ENCODE results near the gene TUFT1. TPM values are rescaled to one million over a fixed set of nuclear protein-coding genes. Genes with fewer than 3 reads are reported as not detected.

The TUFT1 gene
- polyA plus RNA-seq, 2 of the 4 experiments (the other 2 are of a cell fraction): 21.1 to 27.5 TPM

DNA sequence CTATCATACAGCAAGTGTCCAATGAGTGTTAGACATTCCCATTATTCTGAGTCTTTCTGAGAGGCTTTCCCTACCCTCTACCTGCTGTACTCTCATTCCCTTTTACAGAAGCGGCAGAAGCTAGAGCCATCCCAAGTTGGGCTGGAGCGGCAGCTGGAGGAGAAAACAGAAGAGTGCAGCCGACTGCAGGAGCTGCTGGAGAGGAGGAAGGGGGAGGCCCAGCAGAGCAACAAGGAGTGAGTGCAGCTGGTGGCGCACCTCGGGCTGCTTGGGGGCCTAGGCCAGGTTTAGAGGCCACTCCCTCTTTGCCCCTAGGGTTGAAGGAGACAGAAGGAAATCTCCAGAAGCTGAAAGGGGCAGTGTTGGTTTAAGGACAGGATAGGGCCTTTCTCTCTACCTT is 16.8 kb upstream of the TUFT1 start:
- H3K4me2 ChIP-seq: no peak overlapping the region
- no peaks in the 10 kb centered on the region for H3K4me1 ChIP-seq
- ATAC-seq (no peak), DNase-seq (ENCODE audit: low read depth in 1 of 2, low spot score in 1 of 2) (no peak), FAIRE-seq (no peak)
- H3K9me3 ChIP-seq: no peaks in the 10 kb centered on the region
- TF ChIP-seq, protein P1, sequence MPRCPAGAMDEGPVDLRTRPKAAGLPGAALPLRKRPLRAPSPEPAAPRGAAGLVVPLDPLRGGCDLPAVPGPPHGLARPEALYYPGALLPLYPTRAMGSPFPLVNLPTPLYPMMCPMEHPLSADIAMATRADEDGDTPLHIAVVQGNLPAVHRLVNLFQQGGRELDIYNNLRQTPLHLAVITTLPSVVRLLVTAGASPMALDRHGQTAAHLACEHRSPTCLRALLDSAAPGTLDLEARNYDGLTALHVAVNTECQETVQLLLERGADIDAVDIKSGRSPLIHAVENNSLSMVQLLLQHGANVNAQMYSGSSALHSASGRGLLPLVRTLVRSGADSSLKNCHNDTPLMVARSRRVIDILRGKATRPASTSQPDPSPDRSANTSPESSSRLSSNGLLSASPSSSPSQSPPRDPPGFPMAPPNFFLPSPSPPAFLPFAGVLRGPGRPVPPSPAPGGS (IDR thresholded peaks at IDR 0.05): no peak
- TF ChIP-seq RARB (CRISPR knock-in tag; IDR thresholded peaks at IDR 0.05) (no peak), ZFP36 (IDR thresholded peaks at IDR 0.05; ENCODE audit: borderline replicate concordance, partially characterized antibody) (no peak), CHD4 (IDR thresholded peaks at IDR 0.05; ENCODE audit: borderline replicate concordance) (no peak), EHF (CRISPR knock-in tag; IDR thresholded peaks at IDR 0.05) (no peak), FOXS1 (CRISPR knock-in tag; IDR thresholded peaks at IDR 0.05) (no peak), FOSL2 (IDR thresholded peaks at IDR 0.05) (no peak), FOSL2 (CRISPR knock-in tag; IDR thresholded peaks at IDR 0.05) (no peak), ESRRA (IDR thresholded peaks at IDR 0.05; ENCODE audit: borderline replicate concordance, low read length) (no peak), JUNB (IDR thresholded peaks at IDR 0.05) (no peak), CBX2 (IDR thresholded peaks at IDR 0.05; ENCODE audit: borderline replicate concordance, low read depth) (no peak), CHD2 (IDR thresholded peaks at IDR 0.05; ENCODE audit: low read length, partially characterized antibody) (no peak)
- H3K27ac ChIP-seq: no peak overlapping the region
- 85% methylated on average over 5 of the region's 5 CpGs for WGBS (ENCODE audit: missing lambda C conversion rate)
- ChIA-PET CTCF (interaction anchor here (0.6 to 6.9 kb wide), 6 partner anchors 11 to 286 kb away, joined by 4 to 47 read pairs (median 4); no protein-coding TSS in a partner anchor), POLR2A (interaction anchor here (0.6 kb wide), 1 partner anchor 195 kb away, joined by 4 read pairs; no protein-coding TSS in a partner anchor)
- H3K4me3 ChIP-seq: no peak overlapping the region

DNA sequence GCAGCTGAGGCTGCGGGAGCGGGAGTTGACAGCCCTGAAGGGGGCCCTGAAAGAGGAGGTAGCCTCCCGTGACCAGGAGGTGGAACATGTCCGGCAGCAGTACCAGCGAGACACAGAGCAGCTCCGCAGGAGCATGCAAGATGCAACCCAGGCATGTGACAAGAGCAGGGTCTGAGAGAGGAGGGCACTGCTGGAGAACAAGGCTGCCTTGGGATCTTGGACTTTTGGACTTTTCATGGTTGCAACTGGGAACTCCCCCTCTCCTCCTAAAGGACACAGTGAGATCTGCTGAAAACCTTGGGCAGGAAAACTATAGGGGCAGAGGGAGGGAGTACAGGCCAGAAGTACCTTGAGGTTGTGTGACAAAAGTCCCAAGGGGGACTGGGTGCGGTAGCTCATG is 15.4 kb upstream of the TUFT1 start:
- POLR2A ChIA-PET: no interaction called here
- no peak for DNase-seq (ENCODE audit: low read depth in 1 of 2, low spot score in 1 of 2)
- Histone ChIP-seq H3K4me2 (no peak overlapping the region), H3K4me3 (no peak overlapping the region), H3K27ac (no peak overlapping the region), H3K9me3 (no peaks in the 10 kb centered on the region), H3K4me1 (no peaks in the 10 kb centered on the region)
- 96% methylated on average over 7 of the region's 7 CpGs for WGBS (ENCODE audit: missing lambda C conversion rate)
- no peak for FAIRE-seq
- ATAC-seq: no peak
- TF ChIP-seq KDM5A (IDR thresholded peaks at IDR 0.05): no peak
- TF ChIP-seq, protein P1 (IDR thresholded peaks at IDR 0.05): no peak
- no peak for TF ChIP-seq POLR2AphosphoS2 (conservative IDR thresholded peaks at IDR 0.05; ENCODE audit: low read length)
- no peak for TF ChIP-seq RFX5 (IDR thresholded peaks at IDR 0.05)
- TF ChIP-seq HDAC2 (IDR thresholded peaks at IDR 0.05): no peak
- TF ChIP-seq, protein P2, sequence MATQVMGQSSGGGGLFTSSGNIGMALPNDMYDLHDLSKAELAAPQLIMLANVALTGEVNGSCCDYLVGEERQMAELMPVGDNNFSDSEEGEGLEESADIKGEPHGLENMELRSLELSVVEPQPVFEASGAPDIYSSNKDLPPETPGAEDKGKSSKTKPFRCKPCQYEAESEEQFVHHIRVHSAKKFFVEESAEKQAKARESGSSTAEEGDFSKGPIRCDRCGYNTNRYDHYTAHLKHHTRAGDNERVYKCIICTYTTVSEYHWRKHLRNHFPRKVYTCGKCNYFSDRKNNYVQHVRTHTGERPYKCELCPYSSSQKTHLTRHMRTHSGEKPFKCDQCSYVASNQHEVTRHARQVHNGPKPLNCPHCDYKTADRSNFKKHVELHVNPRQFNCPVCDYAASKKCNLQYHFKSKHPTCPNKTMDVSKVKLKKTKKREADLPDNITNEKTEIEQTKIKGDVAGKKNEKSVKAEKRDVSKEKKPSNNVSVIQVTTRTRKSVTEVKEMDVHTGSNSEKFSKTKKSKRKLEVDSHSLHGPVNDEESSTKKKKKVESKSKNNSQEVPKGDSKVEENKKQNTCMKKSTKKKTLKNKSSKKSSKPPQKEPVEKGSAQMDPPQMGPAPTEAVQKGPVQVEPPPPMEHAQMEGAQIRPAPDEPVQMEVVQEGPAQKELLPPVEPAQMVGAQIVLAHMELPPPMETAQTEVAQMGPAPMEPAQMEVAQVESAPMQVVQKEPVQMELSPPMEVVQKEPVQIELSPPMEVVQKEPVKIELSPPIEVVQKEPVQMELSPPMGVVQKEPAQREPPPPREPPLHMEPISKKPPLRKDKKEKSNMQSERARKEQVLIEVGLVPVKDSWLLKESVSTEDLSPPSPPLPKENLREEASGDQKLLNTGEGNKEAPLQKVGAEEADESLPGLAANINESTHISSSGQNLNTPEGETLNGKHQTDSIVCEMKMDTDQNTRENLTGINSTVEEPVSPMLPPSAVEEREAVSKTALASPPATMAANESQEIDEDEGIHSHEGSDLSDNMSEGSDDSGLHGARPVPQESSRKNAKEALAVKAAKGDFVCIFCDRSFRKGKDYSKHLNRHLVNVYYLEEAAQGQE (IDR thresholded peaks at IDR 0.05): no peak
- TF ChIP-seq RAD21 (conservative IDR thresholded peaks at IDR 0.05 in 1 of 2, IDR thresholded peaks at IDR 0.05 in 1 of 2): no peak
- no peak for TF ChIP-seq RARB (CRISPR knock-in tag; IDR thresholded peaks at IDR 0.05)
- no peak for TF ChIP-seq JUN (IDR thresholded peaks at IDR 0.05)
- TF ChIP-seq CHD2 (IDR thresholded peaks at IDR 0.05; ENCODE audit: low read length, partially characterized antibody): no peak
- TF ChIP-seq PHF8 (IDR thresholded peaks at IDR 0.05; ENCODE audit: borderline replicate concordance, low read depth): no peak
- no peak for TF ChIP-seq NFE2L2 (conservative IDR thresholded peaks at IDR 0.05; ENCODE audit: low read length)
- TF ChIP-seq, protein P3, sequence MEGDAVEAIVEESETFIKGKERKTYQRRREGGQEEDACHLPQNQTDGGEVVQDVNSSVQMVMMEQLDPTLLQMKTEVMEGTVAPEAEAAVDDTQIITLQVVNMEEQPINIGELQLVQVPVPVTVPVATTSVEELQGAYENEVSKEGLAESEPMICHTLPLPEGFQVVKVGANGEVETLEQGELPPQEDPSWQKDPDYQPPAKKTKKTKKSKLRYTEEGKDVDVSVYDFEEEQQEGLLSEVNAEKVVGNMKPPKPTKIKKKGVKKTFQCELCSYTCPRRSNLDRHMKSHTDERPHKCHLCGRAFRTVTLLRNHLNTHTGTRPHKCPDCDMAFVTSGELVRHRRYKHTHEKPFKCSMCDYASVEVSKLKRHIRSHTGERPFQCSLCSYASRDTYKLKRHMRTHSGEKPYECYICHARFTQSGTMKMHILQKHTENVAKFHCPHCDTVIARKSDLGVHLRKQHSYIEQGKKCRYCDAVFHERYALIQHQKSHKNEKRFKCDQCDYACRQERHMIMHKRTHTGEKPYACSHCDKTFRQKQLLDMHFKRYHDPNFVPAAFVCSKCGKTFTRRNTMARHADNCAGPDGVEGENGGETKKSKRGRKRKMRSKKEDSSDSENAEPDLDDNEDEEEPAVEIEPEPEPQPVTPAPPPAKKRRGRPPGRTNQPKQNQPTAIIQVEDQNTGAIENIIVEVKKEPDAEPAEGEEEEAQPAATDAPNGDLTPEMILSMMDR (IDR thresholded peaks at IDR 0.05): no peak
- no peak for TF ChIP-seq EHF (CRISPR knock-in tag; IDR thresholded peaks at IDR 0.05)
- TF ChIP-seq, protein P4, sequence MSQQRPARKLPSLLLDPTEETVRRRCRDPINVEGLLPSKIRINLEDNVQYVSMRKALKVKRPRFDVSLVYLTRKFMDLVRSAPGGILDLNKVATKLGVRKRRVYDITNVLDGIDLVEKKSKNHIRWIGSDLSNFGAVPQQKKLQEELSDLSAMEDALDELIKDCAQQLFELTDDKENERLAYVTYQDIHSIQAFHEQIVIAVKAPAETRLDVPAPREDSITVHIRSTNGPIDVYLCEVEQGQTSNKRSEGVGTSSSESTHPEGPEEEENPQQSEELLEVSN (IDR thresholded peaks at IDR 0.05; ENCODE audit: borderline replicate concordance, low read depth): no peak
- TF ChIP-seq RNF2 (IDR thresholded peaks at IDR 0.05; ENCODE audit: borderline replicate concordance, low read depth): no peak
- no peak for TF ChIP-seq HOXA7 (CRISPR knock-in tag; IDR thresholded peaks at IDR 0.05)
- CTCF ChIA-PET: interaction anchor here (6.9 kb wide), 1 partner anchor 10 kb away, joined by 47 read pairs; no protein-coding TSS in a partner anchor

Measured in A549 (cell line).